ENCODE measurements around the gene FXYD3.

The FXYD3 gene

DNA sequence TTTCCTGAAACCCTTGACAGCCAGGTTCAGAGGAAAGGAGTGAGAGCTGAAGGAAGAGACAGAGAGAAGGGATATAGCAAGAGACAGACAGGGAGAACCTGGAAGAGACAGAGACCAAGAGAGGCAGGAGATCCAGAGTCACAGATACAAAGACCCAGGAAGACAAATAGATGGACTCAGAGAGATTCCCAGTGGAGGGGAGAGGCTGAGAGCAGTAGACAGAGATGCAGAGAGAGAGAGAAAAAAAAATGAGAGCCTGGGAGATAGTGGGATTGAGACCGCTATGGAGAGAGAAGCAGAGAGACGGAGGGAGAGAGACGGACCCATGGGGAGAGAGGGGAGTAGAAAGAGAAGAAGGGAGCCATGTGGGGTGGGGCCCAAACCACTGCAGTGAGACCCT, 28.2 kb downstream of the FXYD3 start:
- DNase-seq (ENCODE audit: insufficient read length, low spot score) (no peak), FAIRE-seq (no peak)
- TF ChIP-seq, protein P1, sequence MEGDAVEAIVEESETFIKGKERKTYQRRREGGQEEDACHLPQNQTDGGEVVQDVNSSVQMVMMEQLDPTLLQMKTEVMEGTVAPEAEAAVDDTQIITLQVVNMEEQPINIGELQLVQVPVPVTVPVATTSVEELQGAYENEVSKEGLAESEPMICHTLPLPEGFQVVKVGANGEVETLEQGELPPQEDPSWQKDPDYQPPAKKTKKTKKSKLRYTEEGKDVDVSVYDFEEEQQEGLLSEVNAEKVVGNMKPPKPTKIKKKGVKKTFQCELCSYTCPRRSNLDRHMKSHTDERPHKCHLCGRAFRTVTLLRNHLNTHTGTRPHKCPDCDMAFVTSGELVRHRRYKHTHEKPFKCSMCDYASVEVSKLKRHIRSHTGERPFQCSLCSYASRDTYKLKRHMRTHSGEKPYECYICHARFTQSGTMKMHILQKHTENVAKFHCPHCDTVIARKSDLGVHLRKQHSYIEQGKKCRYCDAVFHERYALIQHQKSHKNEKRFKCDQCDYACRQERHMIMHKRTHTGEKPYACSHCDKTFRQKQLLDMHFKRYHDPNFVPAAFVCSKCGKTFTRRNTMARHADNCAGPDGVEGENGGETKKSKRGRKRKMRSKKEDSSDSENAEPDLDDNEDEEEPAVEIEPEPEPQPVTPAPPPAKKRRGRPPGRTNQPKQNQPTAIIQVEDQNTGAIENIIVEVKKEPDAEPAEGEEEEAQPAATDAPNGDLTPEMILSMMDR (IDR thresholded peaks at IDR 0.05; ENCODE audit: insufficient read depth, missing control alignments): no peak

DNA sequence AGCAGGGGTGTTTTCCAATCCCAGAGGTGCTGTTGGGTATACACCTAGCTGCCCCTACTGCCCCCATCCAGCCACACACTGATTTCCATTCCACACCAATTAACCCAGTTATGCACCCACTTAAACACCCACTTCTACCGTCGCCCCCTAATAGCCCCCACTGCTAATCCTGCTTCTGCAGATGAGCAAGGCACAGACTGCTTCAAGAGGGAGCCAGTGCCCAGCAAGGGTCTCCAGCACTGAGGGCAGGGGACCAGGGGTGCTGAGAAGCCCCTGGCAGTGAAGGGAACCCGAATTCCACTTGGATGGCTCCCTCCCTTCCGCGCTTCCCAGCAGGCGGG, 28.6 kb downstream of the FXYD3 start:
- no peak for DNase-seq (ENCODE audit: insufficient read length, low spot score)
- TF ChIP-seq, protein P1 (IDR thresholded peaks at IDR 0.05; ENCODE audit: insufficient read depth, missing control alignments): no peak
- FAIRE-seq: no peak

DNA sequence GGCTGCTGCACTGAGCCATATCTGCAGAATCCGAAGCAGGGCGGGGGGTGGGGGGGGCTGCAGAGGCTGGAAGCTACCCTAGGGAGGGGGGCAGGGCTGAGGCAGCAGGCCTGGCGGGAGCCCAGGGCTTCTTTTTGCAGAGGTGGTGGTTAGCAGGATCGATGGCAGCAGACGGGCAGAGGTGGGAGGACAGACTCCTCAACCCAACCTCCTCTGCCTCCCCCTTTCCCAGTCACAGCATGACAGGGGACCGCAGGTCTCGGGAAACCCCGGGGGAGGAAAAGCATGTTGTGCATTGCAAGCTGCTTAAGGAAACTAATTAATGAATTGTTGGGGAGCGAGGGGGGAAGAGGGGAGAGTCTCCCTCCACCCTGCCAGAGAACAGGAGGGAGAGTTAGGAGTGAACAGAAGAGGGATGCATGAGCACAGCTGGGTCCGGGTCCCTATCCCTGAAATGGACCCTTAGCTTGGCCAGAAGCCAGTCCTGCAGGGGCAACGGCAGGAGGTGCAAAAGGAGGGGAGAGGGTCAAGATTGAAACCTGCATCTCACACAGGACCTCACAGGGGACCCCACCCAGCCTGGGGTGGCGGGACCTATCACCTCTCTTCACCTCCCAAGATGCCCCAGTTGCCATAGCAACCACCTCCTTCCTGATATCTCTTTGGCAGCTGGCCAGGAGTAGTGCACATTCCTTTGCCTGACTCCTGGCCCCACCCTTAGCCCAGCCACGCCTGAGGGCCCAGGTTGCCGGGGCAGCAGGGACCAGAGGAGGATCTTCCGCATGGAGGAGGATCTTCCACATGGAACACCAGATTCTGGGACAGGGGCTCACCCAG, 29.2 kb downstream of the FXYD3 start:
- no peak for DNase-seq (ENCODE audit: insufficient read length, low spot score)
- FAIRE-seq: no peak
- TF ChIP-seq, protein P1 (IDR thresholded peaks at IDR 0.05; ENCODE audit: insufficient read depth, missing control alignments): no peak

DNA sequence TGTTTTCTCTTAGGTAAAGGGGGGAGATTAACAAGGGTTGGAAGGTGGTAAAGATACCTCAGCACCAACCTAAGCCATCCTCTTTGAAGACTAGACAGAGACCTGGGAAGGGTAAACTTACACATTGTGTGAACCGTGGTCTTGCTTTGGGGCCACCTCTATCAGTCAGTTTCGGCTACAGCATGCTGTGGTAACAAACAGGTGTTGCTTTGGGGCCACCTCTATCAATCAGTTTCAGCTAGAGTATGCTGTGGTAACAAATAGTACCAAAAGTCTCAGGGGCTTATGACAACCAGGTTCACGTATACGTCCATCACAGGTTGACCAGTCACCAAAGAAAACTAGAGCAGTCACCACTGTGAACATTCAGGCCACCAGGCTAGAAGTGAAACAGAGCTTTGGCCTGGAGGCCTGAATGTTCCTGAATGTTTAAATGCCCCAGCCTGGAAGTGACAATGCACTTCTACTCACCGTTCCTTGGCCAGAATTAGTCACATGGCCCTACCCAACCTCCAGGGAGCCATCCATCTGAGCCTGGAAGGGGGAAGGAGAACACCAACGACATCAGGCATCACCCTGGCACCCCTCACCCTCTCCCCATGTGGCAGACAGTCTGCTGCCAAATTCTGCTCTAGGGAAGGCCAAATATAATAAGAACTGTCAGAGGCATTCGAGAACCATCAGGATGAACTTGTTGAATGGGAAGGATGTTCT, 31.3 kb downstream of the FXYD3 start:
- FAIRE-seq (no peak), DNase-seq (ENCODE audit: insufficient read length, low spot score) (no peak)
- TF ChIP-seq, protein P1 (IDR thresholded peaks at IDR 0.05; ENCODE audit: insufficient read depth, missing control alignments): no peak

DNA sequence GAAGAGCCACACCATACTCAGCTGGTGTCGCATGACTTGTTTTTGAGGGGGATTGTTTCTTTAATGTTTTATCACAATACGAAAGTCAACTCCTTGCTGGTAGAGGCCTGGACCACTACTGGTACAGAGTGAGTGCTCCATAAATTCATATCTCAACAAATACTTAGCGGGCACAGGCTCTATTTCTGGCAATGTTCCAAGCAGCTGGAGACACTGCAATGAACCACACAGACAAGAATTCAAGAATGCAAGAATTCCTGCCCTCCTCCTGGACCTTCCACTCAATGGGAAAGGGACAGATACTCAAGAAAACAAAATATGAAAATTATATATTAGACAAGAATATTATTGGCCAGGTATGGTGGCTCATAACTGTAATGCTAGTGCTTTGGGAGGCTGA, 33.8 kb downstream of the FXYD3 start:
- DNase-seq (ENCODE audit: insufficient read length, low spot score): no peak
- TF ChIP-seq, protein P1 (IDR thresholded peaks at IDR 0.05; ENCODE audit: insufficient read depth, missing control alignments): no peak
- FAIRE-seq: no peak

DNA sequence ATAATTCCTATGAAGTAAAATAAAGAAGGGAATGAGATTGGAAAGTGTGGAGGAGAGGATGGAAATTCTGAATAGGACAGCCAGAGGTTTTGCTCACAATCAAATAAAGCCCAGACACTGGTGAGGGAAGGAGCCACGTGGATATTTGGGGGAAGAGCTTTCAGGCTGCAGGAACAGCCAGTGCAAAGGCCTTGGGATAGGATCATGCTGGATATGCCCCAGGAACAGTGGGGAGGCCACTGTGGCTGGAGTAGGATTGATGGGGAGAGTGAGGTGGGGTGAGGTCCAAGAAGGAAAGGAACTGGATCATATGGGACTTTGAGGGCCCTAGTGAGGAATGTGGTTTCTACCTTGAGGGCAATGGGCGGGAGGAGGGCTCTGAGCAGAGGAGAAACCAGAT, 34.8 kb downstream of the FXYD3 start:
- no peak for FAIRE-seq
- DNase-seq (ENCODE audit: insufficient read length, low spot score): no peak
- TF ChIP-seq, protein P1 (IDR thresholded peaks at IDR 0.05; ENCODE audit: insufficient read depth, missing control alignments): no peak
